ENCODE data around the gene SRI.
"Not testable (repeated sequence)": the region's sequence is repeated elsewhere in the genome, so short reads cannot be mapped to it uniquely, and the experiment has no call there.

The SRI gene

DNA sequence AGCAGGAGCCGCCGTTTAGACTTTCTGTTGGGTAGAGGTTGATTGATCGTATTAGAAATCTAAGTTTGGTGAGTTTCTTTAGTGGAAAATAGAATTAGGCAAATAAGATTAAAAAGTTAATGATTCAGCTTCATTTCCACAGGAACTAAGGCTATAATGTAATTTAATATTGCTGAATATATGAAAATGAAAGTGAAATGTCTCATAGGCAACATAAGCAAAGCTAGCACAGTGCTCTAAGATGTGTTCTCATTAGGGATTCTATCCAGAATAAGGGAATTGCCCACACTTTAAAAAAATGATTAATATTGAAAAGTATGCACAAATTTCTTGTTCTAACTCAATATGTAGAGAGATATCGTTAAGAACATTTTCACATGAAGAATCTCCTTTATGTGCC is 47.0 kb downstream of the SRI start:
- DNase-seq: no peak

DNA sequence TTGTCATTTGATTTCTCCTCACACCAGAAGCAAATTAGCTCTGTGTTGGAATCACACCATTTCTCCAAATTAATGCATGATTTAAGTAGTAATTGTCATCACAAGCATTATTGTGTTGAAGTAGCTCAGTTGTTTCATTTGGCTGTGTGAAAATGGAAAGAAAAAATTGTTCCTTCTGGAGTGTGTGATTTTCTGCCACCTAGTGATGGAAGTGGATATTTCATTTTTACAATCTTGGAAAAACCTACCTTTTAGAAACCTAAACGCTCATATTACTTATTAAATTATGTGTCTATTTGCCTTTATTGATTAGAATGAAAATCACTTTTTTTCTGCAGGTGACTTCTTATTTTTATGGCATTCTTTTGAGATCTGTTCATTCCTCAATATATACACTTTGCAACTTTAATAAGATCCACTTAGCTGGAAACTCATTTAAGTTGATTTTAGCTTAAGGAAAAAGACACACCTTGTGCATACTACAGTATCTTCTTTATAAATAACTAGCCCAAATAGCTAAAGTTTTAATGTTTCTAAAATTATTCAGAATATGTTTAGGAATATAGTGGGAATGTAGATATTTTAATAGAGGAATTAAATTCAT is 50.0 kb downstream of the SRI start:
- no peak for DNase-seq

DNA sequence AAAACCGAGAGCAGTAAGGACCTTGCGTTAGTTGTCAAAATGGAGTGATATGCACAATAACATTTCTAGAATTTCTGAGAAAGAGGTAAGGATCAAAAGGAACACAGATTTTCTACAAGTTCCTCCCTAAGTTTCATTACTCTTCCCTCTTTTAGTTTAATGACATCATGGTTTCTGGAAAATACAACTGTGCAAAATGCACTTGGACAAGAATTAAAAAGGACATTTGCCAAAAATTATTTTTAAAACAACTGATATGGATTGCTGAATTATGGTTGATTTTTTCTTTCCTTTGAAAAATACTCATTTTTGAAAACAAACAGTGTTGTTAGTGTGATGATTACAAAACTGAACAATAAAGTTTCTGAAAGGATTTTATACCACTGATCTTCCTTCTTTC is 52.1 kb downstream of the SRI start:
- no peak for DNase-seq

DNA sequence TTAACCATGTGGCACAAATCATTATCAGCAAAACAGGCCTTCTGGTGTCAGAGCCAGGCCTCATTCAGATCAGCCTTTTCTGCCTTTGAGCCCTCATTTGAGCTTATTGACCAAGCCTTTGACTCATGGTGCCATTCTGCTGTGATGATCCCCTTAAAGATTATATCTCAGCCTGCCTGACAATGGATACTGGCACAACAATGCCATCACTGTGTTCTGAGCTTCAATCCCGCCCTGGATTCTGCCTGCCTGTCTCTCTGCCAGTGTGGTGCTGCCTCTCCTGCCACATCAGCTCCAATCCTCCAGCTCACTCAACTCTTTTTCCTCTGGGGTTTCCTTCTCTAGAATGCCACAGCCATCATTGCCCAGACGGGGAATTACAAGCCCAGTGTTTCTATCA is 52.6 kb downstream of the SRI start:
- no peak for DNase-seq

DNA sequence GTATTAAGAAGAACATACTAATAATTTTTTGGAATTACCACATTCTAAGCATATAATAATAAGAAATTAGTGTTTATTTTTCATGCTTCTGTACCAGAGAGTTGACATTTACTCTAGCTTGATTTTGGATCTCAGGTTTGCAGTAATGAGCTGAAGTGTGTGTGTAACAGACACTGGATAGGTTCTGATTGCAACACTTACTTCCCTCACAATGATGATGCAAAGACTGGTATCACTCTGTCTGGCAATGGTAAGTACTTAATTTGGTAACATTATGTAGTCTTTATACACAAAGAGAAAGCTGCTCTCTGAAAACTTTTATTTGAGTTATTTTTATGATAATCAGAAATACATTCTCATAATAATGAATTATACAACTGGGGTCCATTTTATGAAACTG is 54.1 kb downstream of the SRI start:
- DNase-seq: no peak

DNA sequence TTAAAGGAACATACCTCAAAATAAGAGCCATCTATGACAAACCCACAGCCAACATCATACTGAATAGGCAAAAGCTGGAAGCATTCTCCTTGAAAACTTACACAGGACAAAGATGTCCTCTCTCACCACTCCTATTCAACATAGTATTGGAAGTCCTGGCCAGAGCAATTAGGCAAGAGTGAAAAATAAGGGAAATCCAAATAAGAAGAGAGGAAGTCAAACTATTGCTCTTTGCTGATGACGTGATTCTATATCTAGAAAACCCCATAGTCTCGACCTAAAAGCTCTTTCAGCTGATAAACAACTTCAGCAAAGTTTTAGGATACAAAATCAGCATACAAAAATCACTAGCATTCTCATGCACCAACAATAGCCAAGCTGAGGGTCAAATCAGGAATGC is 60.1 kb downstream of the SRI start:
- DNase-seq: not testable (repeated sequence)

DNA sequence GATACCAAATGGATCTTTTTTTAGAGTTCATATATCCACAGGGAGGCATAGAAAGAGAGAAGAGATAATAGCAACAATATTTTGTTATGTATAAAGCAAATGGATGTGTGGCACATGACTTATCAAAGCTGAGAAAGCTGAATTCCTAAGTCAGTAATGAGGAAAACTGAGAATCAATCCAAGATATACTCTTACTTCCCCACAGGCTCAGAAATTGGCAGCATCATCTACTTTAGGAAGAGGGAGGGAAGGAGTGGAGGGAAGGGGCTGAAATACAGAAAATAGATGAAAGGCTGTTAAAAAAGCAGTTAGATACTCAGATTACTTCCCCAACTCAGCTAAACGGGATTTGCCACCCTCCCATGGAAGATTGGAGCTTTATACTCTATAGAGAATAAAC is 63.5 kb downstream of the SRI start:
- no peak for DNase-seq

DNA sequence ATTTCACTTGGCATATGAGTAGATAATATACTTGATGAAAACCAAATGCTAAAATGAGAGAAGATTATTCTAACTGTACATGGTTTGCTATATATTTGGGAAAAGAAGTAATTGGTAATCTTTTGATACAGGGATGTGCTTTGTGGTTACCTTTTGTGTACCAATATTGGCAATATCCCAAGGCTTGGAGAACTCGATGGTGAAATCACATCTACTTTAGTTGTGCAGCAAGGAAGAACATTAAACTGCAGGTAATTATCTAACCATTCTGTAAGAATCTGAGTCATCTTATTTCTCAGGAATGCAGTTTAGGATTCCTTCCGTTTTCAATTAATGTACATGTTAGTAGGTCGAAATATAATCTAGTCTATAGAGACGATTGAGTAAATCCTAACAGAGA is 64.1 kb downstream of the SRI start:
- DNase-seq: no peak
